ENCODE measurements around the gene WNT11. TPM values are rescaled to one million over a fixed set of nuclear protein-coding genes. Genes with fewer than 3 reads are reported as not detected.

WNT11 gene
- total RNA-seq, 1 donor from 2014 or later: 6.9 TPM

- Histone ChIP-seq H3K36me3 (peaks cover 0 to 15% of the 10 kb centered on the region in 2 donors), H3K4me3 (no peak overlapping the region), H3K27ac (no peak overlapping the region), H3K9me3 (no peaks in the 10 kb centered on the region), H3K4me1 (no peaks in the 10 kb centered on the region), H3K27me3 (no peaks in the 10 kb centered on the region)
- intact Hi-C loops (cut with DNase I): no loop called here
- no peak for DNase-seq (ENCODE audit: extremely low spot score in 2 of 2)
- TF ChIP-seq POLR2A (IDR thresholded peaks at IDR 0.05) (no peak), POLR2AphosphoS5 (IDR thresholded peaks at IDR 0.05; ENCODE audit: insufficient read depth in 1 of 2, low read depth in 1 of 2) (no peak)
- TF ChIP-seq, protein P1, sequence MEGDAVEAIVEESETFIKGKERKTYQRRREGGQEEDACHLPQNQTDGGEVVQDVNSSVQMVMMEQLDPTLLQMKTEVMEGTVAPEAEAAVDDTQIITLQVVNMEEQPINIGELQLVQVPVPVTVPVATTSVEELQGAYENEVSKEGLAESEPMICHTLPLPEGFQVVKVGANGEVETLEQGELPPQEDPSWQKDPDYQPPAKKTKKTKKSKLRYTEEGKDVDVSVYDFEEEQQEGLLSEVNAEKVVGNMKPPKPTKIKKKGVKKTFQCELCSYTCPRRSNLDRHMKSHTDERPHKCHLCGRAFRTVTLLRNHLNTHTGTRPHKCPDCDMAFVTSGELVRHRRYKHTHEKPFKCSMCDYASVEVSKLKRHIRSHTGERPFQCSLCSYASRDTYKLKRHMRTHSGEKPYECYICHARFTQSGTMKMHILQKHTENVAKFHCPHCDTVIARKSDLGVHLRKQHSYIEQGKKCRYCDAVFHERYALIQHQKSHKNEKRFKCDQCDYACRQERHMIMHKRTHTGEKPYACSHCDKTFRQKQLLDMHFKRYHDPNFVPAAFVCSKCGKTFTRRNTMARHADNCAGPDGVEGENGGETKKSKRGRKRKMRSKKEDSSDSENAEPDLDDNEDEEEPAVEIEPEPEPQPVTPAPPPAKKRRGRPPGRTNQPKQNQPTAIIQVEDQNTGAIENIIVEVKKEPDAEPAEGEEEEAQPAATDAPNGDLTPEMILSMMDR (IDR thresholded peaks at IDR 0.05): no peak
Measured at GRCh38 chr11:76141901-76142588, 64.3 kb downstream of the WNT11 start.

GRCh38 chr11:76140912-76141574 is 65.3 kb downstream of the WNT11 start:
- H3K4me1 ChIP-seq: no peaks in the 10 kb centered on the region
- intact Hi-C loops (cut with DNase I): no loop called here
- peaks cover 0 to 15% of the 10 kb centered on the region in 2 donors for H3K36me3 ChIP-seq
- no peaks in the 10 kb centered on the region for H3K27me3 ChIP-seq
- H3K27ac ChIP-seq: no peak overlapping the region
- TF ChIP-seq, protein P1 (IDR thresholded peaks at IDR 0.05): no peak
- H3K9me3 ChIP-seq: no peaks in the 10 kb centered on the region
- DNase-seq (ENCODE audit: extremely low spot score in 2 of 2): no peak
- no peak overlapping the region for H3K4me3 ChIP-seq

DNA sequence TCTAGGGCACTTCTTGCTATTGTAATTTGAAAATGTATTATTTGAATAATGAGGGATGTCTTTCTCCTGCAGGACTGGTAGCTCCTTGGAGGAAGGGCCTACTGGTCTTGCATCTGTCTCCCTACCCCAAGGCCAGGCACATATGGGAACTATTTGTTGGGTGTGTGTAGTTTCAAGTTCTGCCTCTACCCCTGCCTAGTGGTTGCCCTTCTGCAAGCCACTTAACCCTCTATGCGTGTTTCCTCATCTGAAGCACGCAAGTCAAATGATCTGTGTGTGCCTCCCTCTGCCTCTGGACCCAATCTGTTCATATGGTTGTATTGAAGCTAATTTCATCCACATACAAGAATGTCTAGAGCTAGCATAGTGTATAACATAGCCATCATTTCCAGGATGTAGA is 67.0 kb downstream of the WNT11 start:
- Histone ChIP-seq H3K4me3 (no peak overlapping the region), H3K27ac (no peak overlapping the region), H3K9me3 (no peaks in the 10 kb centered on the region), H3K36me3 (peaks cover 0 to 15% of the 10 kb centered on the region in 2 donors), H3K4me1 (peaks cover 7% of the 10 kb centered on the region), H3K27me3 (no peaks in the 10 kb centered on the region)
- DNase-seq (ENCODE audit: extremely low spot score in 2 of 2): no peak
- TF ChIP-seq POLR2AphosphoS5 (IDR thresholded peaks at IDR 0.05; ENCODE audit: insufficient read depth in 1 of 2, low read depth in 1 of 2): no peak
- no peak for TF ChIP-seq POLR2A (IDR thresholded peaks at IDR 0.05)
- TF ChIP-seq, protein P1 (IDR thresholded peaks at IDR 0.05): no peak
- intact Hi-C loops (cut with DNase I): no loop called here

Other genes with a start within 250 kb of the WNT11 start
- gene THAP12, start 174.6 kb upstream of the WNT11 start, total RNA-seq: 25.8 TPM
- gene GVQW3, start 174.8 kb upstream of the WNT11 start, total RNA-seq: 1.2 TPM
- gene EMSY, start 238.5 kb upstream of the WNT11 start, total RNA-seq: 31.2 TPM